ENCODE measurements around the gene B4GALT5. TPM values are rescaled to one million over a fixed set of nuclear protein-coding genes. Genes with fewer than 3 reads are reported as not detected.

Gene B4GALT5
- total and polyA plus RNA-seq, 7 donors: 32.0 to 284 (median 75.3) TPM

- peaks cover 57% of the 10 kb centered on the region for H3K4me1 ChIP-seq
- intact Hi-C loops (cut with DNase I): no loop called here
- no peak for ATAC-seq
- DNase-seq: no peak
- WGBS, 3 donors: 50 to 69% (median 69%) methylated on average over 3 of the region's 3 CpGs
- no peaks in the 10 kb centered on the region for H3K36me3 ChIP-seq (ENCODE audit: insufficient read depth in 1 of 2, low read depth in 1 of 2)
- no peak for TF ChIP-seq CTCF (IDR thresholded peaks at IDR 0.05)
- H3K27ac ChIP-seq: no peak overlapping the region
- H3K4me3 ChIP-seq: no peak overlapping the region
- no peaks in the 10 kb centered on the region for H3K27me3 ChIP-seq (ENCODE audit: insufficient read depth in 3 of 3, low read length in 2 of 3)
- no peaks in the 10 kb centered on the region for H3K9me3 ChIP-seq
Observed at GRCh38 chr20:49666911-49667310, 46.8 kb downstream of the B4GALT5 start.

- DNase-seq (no peak), ATAC-seq (no peak)
- TF ChIP-seq CTCF (IDR thresholded peaks at IDR 0.05): no peak
- intact Hi-C loops (cut with DNase I): no loop called here
- no peak overlapping the region for H3K27ac ChIP-seq
- no peaks in the 10 kb centered on the region for H3K27me3 ChIP-seq (ENCODE audit: insufficient read depth in 3 of 3, low read length in 2 of 3)
- peaks cover 56% of the 10 kb centered on the region for H3K4me1 ChIP-seq
- no peaks in the 10 kb centered on the region for H3K9me3 ChIP-seq
- no peak overlapping the region for H3K4me3 ChIP-seq
- no peaks in the 10 kb centered on the region for H3K36me3 ChIP-seq (ENCODE audit: insufficient read depth in 1 of 2, low read depth in 1 of 2)
- 75 to 87% (median 78%) methylated on average over 7 of the region's 7 CpGs for WGBS, 3 donors
Observed at GRCh38 chr20:49665796-49666195, 47.9 kb downstream of the B4GALT5 start.

GRCh38 chr20:49664612-49665313 lies 48.9 kb downstream of the B4GALT5 start:
- DNase-seq: no peak

GRCh38 chr20:49663112-49663511 lies 50.6 kb downstream of the B4GALT5 start:
- TF ChIP-seq CTCF (IDR thresholded peaks at IDR 0.05): no peak
- H3K27me3 ChIP-seq (ENCODE audit: insufficient read depth in 3 of 3, low read length in 2 of 3): no peaks in the 10 kb centered on the region
- H3K27ac ChIP-seq: no peak overlapping the region
- H3K4me3 ChIP-seq: no peak overlapping the region
- no peak for DNase-seq
- H3K36me3 ChIP-seq (ENCODE audit: insufficient read depth in 1 of 2, low read depth in 1 of 2): no peaks in the 10 kb centered on the region
- no peak for ATAC-seq
- peaks cover 64% of the 10 kb centered on the region for H3K4me1 ChIP-seq
- intact Hi-C loops (cut with DNase I): no loop called here
- H3K9me3 ChIP-seq: no peaks in the 10 kb centered on the region

More at GRCh38 chr20:49664612-49665313, 48.9 kb downstream of the B4GALT5 start:
- Histone ChIP-seq H3K27me3 (ENCODE audit: insufficient read depth in 3 of 3, low read length in 2 of 3) (no peaks in the 10 kb centered on the region), H3K4me3 (no peak overlapping the region), H3K9me3 (no peaks in the 10 kb centered on the region), H3K27ac (no peak overlapping the region), H3K36me3 (ENCODE audit: insufficient read depth in 1 of 2, low read depth in 1 of 2) (no peaks in the 10 kb centered on the region), H3K4me1 (peaks cover 56% of the 10 kb centered on the region)
- TF ChIP-seq CTCF (IDR thresholded peaks at IDR 0.05): no peak
- 97 to 98% (median 97%) methylated on average over 3 of the region's 3 CpGs for WGBS, 3 donors
- intact Hi-C loops (cut with DNase I): no loop called here
- ATAC-seq: no peak

All from psoas muscle (tissue), 8 donors.